Uterus (tissue), 2 donors: Measurements from ENCODE around the gene IGF2R.

ENCODE experiments used
- POLR2A ChIP-seq, 2 donors: fragments of 450-650 bp; IDR thresholded peaks; one replicate each; pipeline ENCODE4 v1.6.1; 2016; ENCODE audit warnings: antibody characterized with exemption in 2 of 2, mild to moderate bottlenecking in 1 of 2, moderate library complexity in 1 of 2
- TF ChIP-seq, protein P1 (sequence below), 4 experiments: fragments of 200-600 bp in 2 of 4; fragments of 450-650 bp in 2 of 4; sonication (generic) in 2 of 4; IDR thresholded peaks; one replicate each; pipeline ENCODE4 v1.5.1; 2016 to 2019; ENCODE audit warnings: antibody characterized with exemption in 4 of 4, mild to moderate bottlenecking in 2 of 4, moderate library complexity in 1 of 4

DNA sequence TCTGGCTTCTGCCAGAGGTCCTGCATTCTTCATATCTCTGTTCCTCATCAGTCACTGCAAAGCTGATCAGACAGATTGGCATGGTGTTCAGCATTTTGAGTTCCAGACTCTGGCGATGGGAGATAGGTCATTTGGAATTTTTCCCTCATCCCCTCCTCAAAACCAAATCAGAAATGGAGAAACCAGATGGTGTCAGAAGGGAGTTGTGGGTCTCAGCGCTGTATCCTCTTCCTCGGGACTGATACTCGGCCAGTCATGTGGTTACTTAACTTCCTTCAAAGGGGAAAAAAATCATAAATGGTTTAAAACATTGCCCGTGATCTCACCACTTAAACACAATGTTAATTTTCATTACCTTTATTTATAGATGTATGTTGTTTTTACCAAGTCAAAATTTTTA is 75.8 kb downstream of the IGF2R start:
- TF ChIP-seq, protein P1, sequence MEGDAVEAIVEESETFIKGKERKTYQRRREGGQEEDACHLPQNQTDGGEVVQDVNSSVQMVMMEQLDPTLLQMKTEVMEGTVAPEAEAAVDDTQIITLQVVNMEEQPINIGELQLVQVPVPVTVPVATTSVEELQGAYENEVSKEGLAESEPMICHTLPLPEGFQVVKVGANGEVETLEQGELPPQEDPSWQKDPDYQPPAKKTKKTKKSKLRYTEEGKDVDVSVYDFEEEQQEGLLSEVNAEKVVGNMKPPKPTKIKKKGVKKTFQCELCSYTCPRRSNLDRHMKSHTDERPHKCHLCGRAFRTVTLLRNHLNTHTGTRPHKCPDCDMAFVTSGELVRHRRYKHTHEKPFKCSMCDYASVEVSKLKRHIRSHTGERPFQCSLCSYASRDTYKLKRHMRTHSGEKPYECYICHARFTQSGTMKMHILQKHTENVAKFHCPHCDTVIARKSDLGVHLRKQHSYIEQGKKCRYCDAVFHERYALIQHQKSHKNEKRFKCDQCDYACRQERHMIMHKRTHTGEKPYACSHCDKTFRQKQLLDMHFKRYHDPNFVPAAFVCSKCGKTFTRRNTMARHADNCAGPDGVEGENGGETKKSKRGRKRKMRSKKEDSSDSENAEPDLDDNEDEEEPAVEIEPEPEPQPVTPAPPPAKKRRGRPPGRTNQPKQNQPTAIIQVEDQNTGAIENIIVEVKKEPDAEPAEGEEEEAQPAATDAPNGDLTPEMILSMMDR (IDR thresholded peaks at IDR 0.05) = no peak
- TF ChIP-seq POLR2A (IDR thresholded peaks at IDR 0.05) = no peak
